ENCODE results near the gene TIGD6. TPM values are rescaled to one million over a fixed set of nuclear protein-coding genes. Genes with fewer than 3 reads are reported as not detected.

TIGD6 gene
- total RNA-seq, 4 donors from 2014 or later: 1.2 to 4.5 (median 2.7) TPM

GRCh38 chr5:149975409-149975808, 25.0 kb downstream of the TIGD6 start:
- no peak for DNase-seq
- no peak overlapping the region for H3K4me3 ChIP-seq

GRCh38 chr5:149969181-149969930, 31.1 kb downstream of the TIGD6 start:
- H3K4me1 ChIP-seq: peaks cover 0 to 8% (median 0%) of the 10 kb centered on the region in 4 donors
- H3K27ac ChIP-seq: peak overlapping the region in 2 of 4 donors; percentile 19 to 31
- no peak overlapping the region for H3K4me3 ChIP-seq
- no peak for DNase-seq
- no peaks in the 10 kb centered on the region for H3K9me3 ChIP-seq
- no peaks in the 10 kb centered on the region for H3K36me3 ChIP-seq
- no peak for TF ChIP-seq POLR2A (IDR thresholded peaks at IDR 0.05)
- no peak for TF ChIP-seq CTCF (IDR thresholded peaks at IDR 0.05)
- H3K27me3 ChIP-seq: no peaks in the 10 kb centered on the region

More at GRCh38 chr5:149975409-149975808, 25.0 kb downstream of the TIGD6 start:
- Histone ChIP-seq H3K36me3 (peaks cover 0 to 21% (median 0%) of the 10 kb centered on the region in 3 donors), H3K27me3 (no peaks in the 10 kb centered on the region), H3K4me1 (no peaks in the 10 kb centered on the region), H3K9me3 (no peaks in the 10 kb centered on the region), H3K27ac (no peak overlapping the region)
- TF ChIP-seq POLR2A (IDR thresholded peaks at IDR 0.05) (no peak), CTCF (IDR thresholded peaks at IDR 0.05) (no peak)

GRCh38 chr5:149966946-149967345, 33.5 kb downstream of the TIGD6 start:
- no peaks in the 10 kb centered on the region for H3K9me3 ChIP-seq
- peak in 1 of 3 donors; percentile 63 for DNase-seq
- no peak overlapping the region for H3K4me3 ChIP-seq
- no peaks in the 10 kb centered on the region for H3K27me3 ChIP-seq
- peaks cover 0 to 8% (median 0%) of the 10 kb centered on the region in 4 donors for H3K4me1 ChIP-seq
- no peaks in the 10 kb centered on the region for H3K36me3 ChIP-seq
- H3K27ac ChIP-seq: peak overlapping the region in 1 of 4 donors; percentile 41
- TF ChIP-seq CTCF (IDR thresholded peaks at IDR 0.05) (no peak), POLR2A (IDR thresholded peaks at IDR 0.05) (no peak)

GRCh38 chr5:149963729-149964128, 36.7 kb downstream of the TIGD6 start:
- peak in 1 of 3 donors; percentile 80 for DNase-seq
- Histone ChIP-seq H3K27me3 (no peaks in the 10 kb centered on the region), H3K9me3 (no peaks in the 10 kb centered on the region), H3K27ac (peak overlapping the region in 1 of 4 donors; percentile 2), H3K4me3 (peak overlapping the region in 1 of 4 donors; percentile 10), H3K36me3 (no peaks in the 10 kb centered on the region), H3K4me1 (peaks cover 0 to 17% (median 5%) of the 10 kb centered on the region in 4 donors)
- TF ChIP-seq POLR2A (IDR thresholded peaks at IDR 0.05) (peak in 1 of 2 donors; percentile 25), CTCF (IDR thresholded peaks at IDR 0.05) (peak in 1 of 6 experiments; percentile 10)

GRCh38 chr5:149962601-149963300, 37.7 kb downstream of the TIGD6 start:
- Histone ChIP-seq H3K4me3 (peak overlapping the region in 1 of 4 donors; percentile 84), H3K36me3 (no peaks in the 10 kb centered on the region), H3K27ac (no peak overlapping the region), H3K9me3 (no peaks in the 10 kb centered on the region), H3K4me1 (peaks cover 0 to 10% (median 5%) of the 10 kb centered on the region in 4 donors), H3K27me3 (no peaks in the 10 kb centered on the region)
- no peak for TF ChIP-seq POLR2A (IDR thresholded peaks at IDR 0.05)
- no peak for TF ChIP-seq CTCF (IDR thresholded peaks at IDR 0.05)
- no peak for DNase-seq
